NCI-H345 treated with DMSO at 0.1 percent for 48 hours (cell line): Measurements from ENCODE around the gene ENTREP3.

Source experiments
- DNase-seq: peaks from one replicate; lab custom pipeline; 2025; ENCODE audit not compliant: unreplicated experiment; lab: John Stamatoyannopoulos, UW

Gene ENTREP3

DNA sequence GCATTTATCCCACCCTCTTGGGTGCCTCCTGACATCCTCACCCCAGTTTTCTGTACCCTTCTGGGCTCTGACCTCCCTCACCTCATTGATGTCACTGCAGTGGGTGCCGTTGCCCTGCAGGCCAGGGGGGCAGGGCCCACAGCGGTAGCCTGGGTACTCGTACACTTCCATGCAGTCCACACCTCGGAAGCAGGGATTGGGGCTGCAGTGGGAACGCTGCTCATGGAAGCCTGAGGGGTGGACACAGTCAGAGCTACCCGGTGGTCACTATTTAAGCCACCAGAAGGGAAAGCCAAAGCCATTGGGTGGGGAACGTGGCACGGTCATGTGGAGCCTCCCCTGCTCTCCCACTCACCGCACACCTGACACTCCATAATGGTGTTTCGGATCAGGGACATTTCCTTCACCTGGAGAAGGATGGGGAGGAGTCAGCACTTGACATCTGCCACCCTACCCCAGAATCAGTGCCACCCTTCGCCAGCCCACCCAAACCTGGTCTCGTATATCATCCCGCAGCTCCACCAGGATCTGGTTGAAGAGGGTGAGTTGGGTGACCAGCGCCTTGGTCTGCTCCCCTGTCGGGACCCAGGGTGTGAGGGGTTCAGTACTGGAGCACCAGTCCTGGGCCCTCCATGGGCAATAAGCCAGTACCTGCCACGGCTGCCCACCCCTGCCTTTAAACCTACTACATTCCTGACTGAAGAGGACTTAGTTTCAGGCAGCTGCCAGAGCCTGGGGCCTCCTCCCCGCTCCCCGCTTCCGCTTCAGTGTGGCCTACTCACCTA is 52.4 kb downstream of the ENTREP3 start:
- DNase-seq, result no peak

DNA sequence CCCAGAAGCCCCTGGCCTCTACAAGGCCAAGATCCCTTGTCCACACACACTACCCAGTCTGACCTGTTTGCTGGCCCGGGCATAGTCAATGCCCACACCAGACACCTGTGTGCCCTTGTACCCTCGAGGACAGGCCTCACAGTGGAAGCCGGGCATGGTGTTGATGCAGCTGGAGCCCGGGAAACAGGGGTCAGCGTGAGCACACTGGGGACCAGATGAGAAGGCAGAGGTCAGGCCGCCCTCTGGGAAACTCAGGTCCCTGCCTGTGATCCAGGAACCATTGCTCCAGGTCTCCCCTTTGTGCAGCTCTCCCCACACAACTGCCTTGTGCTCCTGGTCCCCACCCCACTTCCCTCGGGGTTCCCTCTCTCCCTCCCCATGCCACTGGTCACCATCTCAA is 53.1 kb downstream of the ENTREP3 start:
- DNase-seq, result no peak

DNA sequence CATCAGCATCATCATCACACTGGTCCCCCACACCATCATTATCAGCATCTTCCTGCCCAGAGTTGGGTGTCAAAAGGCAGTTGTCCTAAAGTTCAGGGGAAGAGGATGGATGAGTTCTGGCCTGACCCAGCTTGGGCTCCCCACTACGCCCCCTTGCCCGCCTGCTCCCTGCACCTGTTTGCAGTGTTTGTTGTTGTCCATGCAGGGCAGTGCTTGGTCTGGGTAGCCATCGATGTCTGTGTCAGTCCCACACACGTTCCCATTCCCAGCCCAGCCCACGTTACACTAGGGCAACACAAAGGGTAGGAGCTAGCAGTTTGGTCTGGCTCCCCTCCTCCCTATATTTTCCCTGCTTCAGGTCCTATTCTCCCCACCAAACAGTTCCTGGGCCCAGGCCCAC is 54.4 kb downstream of the ENTREP3 start:
- no peak for DNase-seq

- DNase-seq, result no peak
These were observed 55.5 kb downstream of the ENTREP3 start for GRCh38 chr1:155199792-155200191.

DNA sequence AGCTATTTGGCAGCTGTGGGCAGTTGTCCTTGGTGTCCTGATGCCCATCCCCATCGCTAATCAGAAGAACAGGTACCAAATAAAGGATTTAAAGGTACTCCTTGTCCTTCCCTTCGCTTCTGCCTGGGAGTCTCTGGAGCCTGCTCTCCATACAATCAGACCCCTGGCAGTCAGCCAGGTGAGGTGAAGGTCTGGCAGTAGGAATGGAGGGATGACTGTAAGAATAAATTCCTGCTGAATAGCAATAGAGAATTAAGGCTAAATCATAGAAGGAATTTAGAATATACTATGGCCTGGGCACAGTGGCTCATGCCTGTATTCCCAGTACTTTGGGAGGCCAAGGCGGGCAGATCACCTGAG is 56.8 kb downstream of the ENTREP3 start:
- no peak for DNase-seq

GRCh38 chr1:155197901-155198546 is 57.3 kb downstream of the ENTREP3 start:
- DNase-seq, result no peak
